Iris pigment epithelial cell (primary cell): ENCODE results near the gene DDX25.

Source experiments
- DNase-seq: peaks from one replicate; pipeline ENCODE4 v3.0.0-alpha.2; 2011; ENCODE audit warnings: low read depth

Gene DDX25

GRCh38 chr11:125950696-125951651, 46.7 kb downstream of the DDX25 start:
- no peak for DNase-seq

- no peak for DNase-seq
Measured at GRCh38 chr11:125951731-125952130, 47.4 kb downstream of the DDX25 start.

- DNase-seq, result no peak
Measured at GRCh38 chr11:125952559-125952958, 48.3 kb downstream of the DDX25 start.

GRCh38 chr11:125952973-125953372, 48.7 kb downstream of the DDX25 start:
- no peak for DNase-seq

- no peak for DNase-seq
Measured at GRCh38 chr11:125953401-125953935, 49.2 kb downstream of the DDX25 start.

- DNase-seq, result no peak
Measured at GRCh38 chr11:125954123-125954944, 50.0 kb downstream of the DDX25 start.

- DNase-seq, result no peak
Measured at GRCh38 chr11:125954945-125955640, 50.8 kb downstream of the DDX25 start.

GRCh38 chr11:125955856-125956255, 51.5 kb downstream of the DDX25 start:
- DNase-seq, result no peak

- peak; percentile 14 for DNase-seq
Measured at GRCh38 chr11:125956391-125957134, 52.3 kb downstream of the DDX25 start.

GRCh38 chr11:125957618-125958332, 53.5 kb downstream of the DDX25 start:
- no peak for DNase-seq

- no peak for DNase-seq
Measured at GRCh38 chr11:125958872-125959400, 54.6 kb downstream of the DDX25 start.

GRCh38 chr11:125959511-125959910, 55.2 kb downstream of the DDX25 start:
- DNase-seq, result no peak

- no peak for DNase-seq
Measured at GRCh38 chr11:125959931-125960330, 55.6 kb downstream of the DDX25 start.

GRCh38 chr11:125960771-125961170, 56.5 kb downstream of the DDX25 start:
- no peak for DNase-seq

- no peak for DNase-seq
Measured at GRCh38 chr11:125967515-125967914, 63.2 kb downstream of the DDX25 start.

- peak; percentile 5 for DNase-seq
Measured at GRCh38 chr11:125968354-125968753, 64.0 kb downstream of the DDX25 start.

GRCh38 chr11:125971618-125972017, 67.3 kb downstream of the DDX25 start:
- DNase-seq, result no peak

- no peak for DNase-seq
Measured at GRCh38 chr11:125974284-125974683, 70.0 kb downstream of the DDX25 start.

- no peak for DNase-seq
Measured at GRCh38 chr11:125975634-125976033, 71.3 kb downstream of the DDX25 start.

- no peak for DNase-seq
Measured at GRCh38 chr11:125976156-125976555, 71.8 kb downstream of the DDX25 start.
